RWPE2 (cell line): Measurements from ENCODE around the gene LY6G5C.
A peak's percentile ranks its signal among the peaks of the same experiment; 100 is the strongest.

Experiments used
- ATAC-seq: fragments of 200-7000 bp; cut with Tn5 transposase; 3 replicates; pipeline ENCODE4 v1.9.1; 2021; ENCODE audit warnings: low read depth
- DNase-seq: peaks from one replicate; pipeline ENCODE4 v3.0.0-alpha.2; 2020; ENCODE audit warnings: low spot score
- H3K27ac ChIP-seq: fragments of 450-650 bp; 2 replicates; pipeline ENCODE4 v1.5.1; 2017; ENCODE audit warnings: mild to moderate bottlenecking; ENCODE audit not compliant: poor library complexity, severe bottlenecking
- H3K27me3 ChIP-seq: fragments of 250-450 bp; sonication (Bioruptor Pico); 2 replicates; pipeline ENCODE4 v1.5.1; 2021; ENCODE audit warnings: mild to moderate bottlenecking, moderate library complexity; ENCODE audit not compliant: insufficient read depth, poor library complexity, severe bottlenecking
- H3K36me3 ChIP-seq: fragments of 250-450 bp; sonication (Bioruptor Pico); 2 replicates; pipeline ENCODE4 v1.5.1; 2020; ENCODE audit warnings: low read depth, mild to moderate bottlenecking, moderate library complexity
- H3K4me1 ChIP-seq: fragments of 250-450 bp; sonication (Bioruptor Pico); 2 replicates; pipeline ENCODE4 v1.5.1; 2021; ENCODE audit warnings: mild to moderate bottlenecking, moderate library complexity; ENCODE audit not compliant: insufficient read depth, poor library complexity, severe bottlenecking
- H3K4me3 ChIP-seq: fragments of 250-450 bp; sonication (Bioruptor Pico); 2 replicates; pipeline ENCODE4 v1.5.1; 2021; ENCODE audit warnings: mild to moderate bottlenecking, moderate library complexity; ENCODE audit not compliant: severe bottlenecking
- H3K9me3 ChIP-seq: fragments of 250-450 bp; sonication (Bioruptor Pico); 2 replicates; pipeline ENCODE4 v1.5.1; 2021; ENCODE audit warnings: mild to moderate bottlenecking, moderate library complexity; ENCODE audit not compliant: severe bottlenecking
- CTCF ChIP-seq: fragments of 450-650 bp; IDR thresholded peaks from one replicate; pipeline ENCODE4 v1.5.1; 2017; ENCODE audit warnings: mild to moderate bottlenecking, moderate library complexity; ENCODE audit not compliant: poor library complexity, severe bottlenecking

The LY6G5C gene

GRCh38 chr6:31689249-31690110 lies 8.6 kb upstream of the LY6G5C start:
- Histone ChIP-seq H3K36me3 (peaks cover 31% of the 10 kb centered on the region), H3K4me1 (no peaks in the 10 kb centered on the region), H3K9me3 (no peaks in the 10 kb centered on the region), H3K27me3 (no peaks in the 10 kb centered on the region), H3K4me3 (no peak overlapping the region), H3K27ac (no peak overlapping the region)
- peak; percentile 23 for TF ChIP-seq CTCF
- no peak for ATAC-seq
- DNase-seq, result no peak

- Histone ChIP-seq H3K4me3 (no peak overlapping the region), H3K4me1 (no peaks in the 10 kb centered on the region), H3K27me3 (no peaks in the 10 kb centered on the region), H3K36me3 (peaks cover 31% of the 10 kb centered on the region), H3K9me3 (no peaks in the 10 kb centered on the region), H3K27ac (no peak overlapping the region)
- DNase-seq (no peak), ATAC-seq (no peak)
- no peak for TF ChIP-seq CTCF
Measured at GRCh38 chr6:31687860-31688693, 7.2 kb upstream of the LY6G5C start.

GRCh38 chr6:31687321-31687720 lies 6.5 kb upstream of the LY6G5C start:
- Histone ChIP-seq H3K9me3 (no peaks in the 10 kb centered on the region), H3K36me3 (peaks cover 28% of the 10 kb centered on the region), H3K27me3 (no peaks in the 10 kb centered on the region), H3K4me1 (no peaks in the 10 kb centered on the region), H3K4me3 (no peak overlapping the region), H3K27ac (no peak overlapping the region)
- DNase-seq (no peak), ATAC-seq (no peak)
- no peak for TF ChIP-seq CTCF

- H3K9me3 ChIP-seq, result no peaks in the 10 kb centered on the region
- ATAC-seq, result no peak
- H3K4me3 ChIP-seq, result no peak overlapping the region
- H3K27me3 ChIP-seq, result no peaks in the 10 kb centered on the region
- no peak overlapping the region for H3K27ac ChIP-seq
- no peaks in the 10 kb centered on the region for H3K4me1 ChIP-seq
- TF ChIP-seq CTCF, result no peak
- DNase-seq, result no peak
- peaks cover 22% of the 10 kb centered on the region for H3K36me3 ChIP-seq
Measured at GRCh38 chr6:31686483-31686882, 5.6 kb upstream of the LY6G5C start.
